Hepatocyte (in vitro differentiated cells): Measurements from ENCODE around the gene CAMK2N2. TPM values are rescaled to one million over a fixed set of nuclear protein-coding genes. Genes with fewer than 3 reads are reported as not detected.

Experiments
- DNase-seq: peaks from one replicate; pipeline ENCODE4 v3.0.0-alpha.2; 2016; ENCODE audit warnings: low spot score
- H2AFZ ChIP-seq: fragments of 200-600 bp; sonication (generic); 2 replicates; pipeline ENCODE4 v1.6.0; 2016; ENCODE audit warnings: antibody characterized with exemption, mild to moderate bottlenecking
- H3K27ac ChIP-seq: fragments of 200-600 bp; sonication (generic); 2 replicates; pipeline ENCODE4 v1.5.1; 2016; ENCODE audit warnings: mild to moderate bottlenecking
- H3K27me3 ChIP-seq: fragments of 200-600 bp; sonication (generic); 2 replicates; pipeline ENCODE4 v1.6.1; 2016
- H3K36me3 ChIP-seq: fragments of 200-600 bp; sonication (generic); replicated peaks from 2 replicates; pipeline ENCODE4 v1.5.1; 2016; ENCODE audit warnings: low read depth; ENCODE audit not compliant: insufficient read depth
- H3K4me1 ChIP-seq: fragments of 200-600 bp; sonication (generic); 2 replicates; pipeline ENCODE4 v1.5.1; 2016; ENCODE audit warnings: mild to moderate bottlenecking, moderate library complexity; ENCODE audit not compliant: insufficient read depth
- H3K4me2 ChIP-seq: fragments of 200-600 bp; sonication (generic); 2 replicates; pipeline ENCODE4 v1.6.0; 2016
- H3K4me3 ChIP-seq: fragments of 200-600 bp; sonication (generic); 2 replicates; pipeline ENCODE4 v1.5.1; 2016; ENCODE audit warnings: mild to moderate bottlenecking
- H3K79me2 ChIP-seq: fragments of 200-600 bp; sonication (generic); 2 replicates; pipeline ENCODE4 v1.6.0; 2017; ENCODE audit warnings: mild to moderate bottlenecking
- H3K9me2 ChIP-seq: fragments of 200-600 bp; sonication (generic); replicated peaks from 2 replicates; pipeline ENCODE4 v1.6.0; 2017; ENCODE audit warnings: mild to moderate bottlenecking; ENCODE audit not compliant: insufficient read depth
- H3K9me3 ChIP-seq: fragments of 200-600 bp; sonication (generic); 2 replicates; pipeline ENCODE4 v1.5.1; 2016; ENCODE audit warnings: low read depth, mild to moderate bottlenecking
- H4K20me1 ChIP-seq: fragments of 200-600 bp; sonication (generic); 2 replicates; pipeline ENCODE4 v1.6.0; 2016; ENCODE audit warnings: mild to moderate bottlenecking; ENCODE audit not compliant: insufficient read depth, poor library complexity, severe bottlenecking
- CTCF ChIP-seq: fragments of 200-600 bp; sonication (generic); IDR thresholded peaks from 2 replicates; pipeline ENCODE4 v1.5.1; 2016; ENCODE audit warnings: antibody characterized with exemption, mild to moderate bottlenecking; ENCODE audit not compliant: poor library complexity
- EZH2 ChIP-seq: fragments of 200-600 bp; sonication (generic); IDR thresholded peaks from 2 replicates; pipeline ENCODE4 v1.6.1; 2016; ENCODE audit warnings: antibody characterized with exemption, mild to moderate bottlenecking, borderline replicate concordance
- EZH2phosphoT487 ChIP-seq: fragments of 200-600 bp; sonication (generic); IDR thresholded peaks from one replicate; pipeline ENCODE4 v1.6.1; 2018; ENCODE audit warnings: antibody characterized with exemption, mild to moderate bottlenecking, low read depth, moderate library complexity; ENCODE audit not compliant: unreplicated experiment, severe bottlenecking
- WGBS: methylation state at CpG from one replicate; pipeline ENCODE4 v1.1.6; 2016; ENCODE audit warnings: low lambda C conversion rate; ENCODE audit errors: missing lambda C conversion rate; 5-methylcytosine and 5-hydroxymethylcytosine counted together
- polyA plus RNA-seq: library from polyadenylated mRNA; unstranded; fragments of >200 nt; fragmentation: Nextera tagmentation; extraction: Ambion mirVana; gene quantifications from 2 replicates; pipeline ENCODE4 v1.2.1, GENCODE V29; 2016
- total RNA-seq: library from RNA; depleted of rRNA; stranded (reverse); fragments of >200 nt; gene quantifications from 2 replicates; pipeline ENCODE4 v1.2.3, GENCODE V29; 2014

The CAMK2N2 gene
- total and polyA plus RNA-seq, 2 experiments from 2014 or later: 0.11 TPM; not detected in 1

GRCh38 chr3:184235381-184236032, 25.8 kb downstream of the CAMK2N2 start:
- no peaks in the 10 kb centered on the region for H3K9me3 ChIP-seq
- H3K4me1 ChIP-seq: peaks cover 3% of the 10 kb centered on the region
- H3K79me2 ChIP-seq: no peaks in the 10 kb centered on the region
- H2AFZ ChIP-seq: no peak overlapping the region
- WGBS: 90% methylated on average over 4 of the region's 4 CpGs
- no peak overlapping the region for H3K27ac ChIP-seq
- no peak for DNase-seq
- H3K4me3 ChIP-seq: no peak overlapping the region
- no peak for TF ChIP-seq EZH2phosphoT487
- no peak for TF ChIP-seq EZH2
- no peak for TF ChIP-seq CTCF
- H3K36me3 ChIP-seq: no peaks in the 10 kb centered on the region
- no peak overlapping the region for H3K4me2 ChIP-seq
- no peaks in the 10 kb centered on the region for H4K20me1 ChIP-seq
- H3K9me2 ChIP-seq: no peaks in the 10 kb centered on the region
- H3K27me3 ChIP-seq: peaks cover 23% of the 10 kb centered on the region

GRCh38 chr3:184234671-184235380, 26.5 kb downstream of the CAMK2N2 start:
- TF ChIP-seq EZH2phosphoT487 (no peak), EZH2 (no peak), CTCF (no peak)
- peaks cover 29% of the 10 kb centered on the region for H3K27me3 ChIP-seq
- H3K9me2 ChIP-seq: no peaks in the 10 kb centered on the region
- H4K20me1 ChIP-seq: no peaks in the 10 kb centered on the region
- H2AFZ ChIP-seq: no peak overlapping the region
- no peak overlapping the region for H3K4me3 ChIP-seq
- 90% methylated on average over 19 of the region's 19 CpGs for WGBS
- H3K36me3 ChIP-seq: no peaks in the 10 kb centered on the region
- no peaks in the 10 kb centered on the region for H3K79me2 ChIP-seq
- no peak overlapping the region for H3K4me2 ChIP-seq
- no peak for DNase-seq
- no peaks in the 10 kb centered on the region for H3K9me3 ChIP-seq
- peaks cover 8% of the 10 kb centered on the region for H3K4me1 ChIP-seq
- no peak overlapping the region for H3K27ac ChIP-seq

- Histone ChIP-seq H4K20me1 (no peaks in the 10 kb centered on the region), H3K9me3 (no peaks in the 10 kb centered on the region), H3K9me2 (no peaks in the 10 kb centered on the region), H2AFZ (no peak overlapping the region), H3K27me3 (peaks cover 33% of the 10 kb centered on the region), H3K4me1 (peaks cover 12% of the 10 kb centered on the region), H3K4me2 (no peak overlapping the region), H3K36me3 (no peaks in the 10 kb centered on the region), H3K27ac (no peak overlapping the region), H3K79me2 (no peaks in the 10 kb centered on the region), H3K4me3 (no peak overlapping the region)
- TF ChIP-seq EZH2: no peak
- TF ChIP-seq EZH2phosphoT487: no peak
- peak; percentile 56 for DNase-seq
- 60% methylated on average over 4 of the region's 4 CpGs for WGBS
These were observed 27.1 kb downstream of the CAMK2N2 start for GRCh38 chr3:184234224-184234623.

GRCh38 chr3:184233127-184233843, 28.1 kb downstream of the CAMK2N2 start:
- H3K27ac ChIP-seq: no peak overlapping the region
- peaks cover 12% of the 10 kb centered on the region for H3K4me1 ChIP-seq
- no peak overlapping the region for H3K4me2 ChIP-seq
- DNase-seq: no peak
- no peaks in the 10 kb centered on the region for H4K20me1 ChIP-seq
- no peaks in the 10 kb centered on the region for H3K9me2 ChIP-seq
- H3K79me2 ChIP-seq: no peaks in the 10 kb centered on the region
- H3K36me3 ChIP-seq: no peaks in the 10 kb centered on the region
- no peaks in the 10 kb centered on the region for H3K9me3 ChIP-seq
- no peak overlapping the region for H3K4me3 ChIP-seq
- 91% methylated on average over 23 of the region's 23 CpGs for WGBS
- TF ChIP-seq EZH2phosphoT487 (no peak), EZH2 (no peak), CTCF (no peak)
- no peak overlapping the region for H2AFZ ChIP-seq
- H3K27me3 ChIP-seq: peaks cover 39% of the 10 kb centered on the region
